GM21717 (cell line): ENCODE data around the gene CCNJL.

ENCODE experiments used
- ATAC-seq: cut with Tn5 transposase; IDR thresholded peaks from one replicate; pipeline ENCODE4 v1.9.1; 2021; ENCODE audit warnings: mild to moderate bottlenecking, moderate library complexity; ENCODE audit not compliant: unreplicated experiment

Gene CCNJL

DNA sequence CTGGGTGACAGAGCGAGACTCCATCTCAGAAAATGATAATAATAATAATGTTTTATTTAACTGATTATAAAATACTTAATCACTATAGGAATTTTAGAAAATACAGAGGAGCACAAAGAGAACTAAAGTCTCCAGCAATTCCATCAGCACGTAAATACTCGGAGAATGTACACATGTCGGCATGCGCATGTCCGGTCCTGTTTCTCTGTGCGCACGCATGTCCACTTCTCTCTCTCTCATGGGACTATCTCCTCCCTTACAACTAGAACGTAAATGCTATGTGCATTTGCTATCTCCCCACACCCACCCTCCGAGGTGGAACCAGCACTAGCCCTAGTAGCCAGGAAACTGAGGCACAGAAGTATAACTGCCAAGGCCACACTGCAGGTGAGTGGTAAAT, 19.0 kb downstream of the CCNJL start:
- no peak for ATAC-seq

GRCh38 chr5:160291467-160291866, 20.9 kb downstream of the CCNJL start:
- ATAC-seq, result no peak

DNA sequence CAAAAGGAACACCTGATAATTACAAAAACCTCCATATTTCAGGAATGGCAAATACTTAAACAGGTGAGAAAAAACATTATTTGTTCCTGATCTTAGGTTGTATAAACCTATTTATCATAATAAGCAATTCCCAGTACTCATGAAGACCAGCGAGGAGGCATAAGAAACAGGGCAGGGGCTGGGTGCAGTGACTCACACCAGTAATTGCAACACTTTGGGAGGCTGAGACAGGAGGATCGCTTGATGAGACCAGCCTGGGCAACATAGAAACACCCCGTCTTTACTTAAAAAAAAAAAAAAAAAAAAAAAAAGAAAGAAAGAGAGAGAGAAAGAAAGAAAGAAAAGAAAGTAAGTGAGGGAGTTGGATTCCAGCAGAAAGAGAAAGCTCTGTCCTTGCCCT, 21.6 kb downstream of the CCNJL start:
- ATAC-seq, result no peak

DNA sequence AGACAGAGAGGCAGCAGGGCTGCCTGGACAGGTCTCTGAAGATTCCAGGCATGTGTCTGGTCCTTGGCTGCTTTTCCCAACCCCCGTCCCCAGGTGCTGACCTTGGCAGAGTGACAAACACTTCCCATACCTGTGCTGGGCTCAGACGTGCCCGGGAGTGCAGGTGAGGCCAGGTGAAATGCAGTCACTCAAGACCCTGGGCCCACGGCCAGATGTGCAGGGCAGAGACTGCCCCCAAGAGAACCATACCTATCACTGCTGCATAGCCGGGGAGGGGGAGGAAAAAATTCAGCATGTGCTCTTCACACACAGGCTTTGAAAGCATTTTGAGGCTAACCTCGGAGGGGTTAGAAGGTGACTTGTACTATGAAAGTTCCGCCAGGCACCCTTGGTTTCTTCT, 22.6 kb downstream of the CCNJL start:
- no peak for ATAC-seq

DNA sequence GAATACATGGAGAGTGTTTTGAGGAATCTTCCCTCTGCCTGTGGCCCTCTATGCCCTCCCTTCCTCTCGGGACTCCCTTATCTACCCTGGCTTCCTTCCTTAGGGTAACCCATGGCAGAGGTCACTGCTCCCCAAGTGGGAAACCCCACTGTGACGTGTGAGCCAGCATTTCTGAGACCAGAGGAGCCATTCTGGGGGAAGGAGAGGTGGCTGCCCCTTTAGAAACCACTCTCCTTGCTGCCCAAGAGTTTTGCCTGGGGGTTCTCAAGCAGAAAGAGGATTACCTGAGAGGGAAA, 23.1 kb downstream of the CCNJL start:
- no peak for ATAC-seq

GRCh38 chr5:160287378-160288051, 24.8 kb downstream of the CCNJL start:
- ATAC-seq, result no peak

DNA sequence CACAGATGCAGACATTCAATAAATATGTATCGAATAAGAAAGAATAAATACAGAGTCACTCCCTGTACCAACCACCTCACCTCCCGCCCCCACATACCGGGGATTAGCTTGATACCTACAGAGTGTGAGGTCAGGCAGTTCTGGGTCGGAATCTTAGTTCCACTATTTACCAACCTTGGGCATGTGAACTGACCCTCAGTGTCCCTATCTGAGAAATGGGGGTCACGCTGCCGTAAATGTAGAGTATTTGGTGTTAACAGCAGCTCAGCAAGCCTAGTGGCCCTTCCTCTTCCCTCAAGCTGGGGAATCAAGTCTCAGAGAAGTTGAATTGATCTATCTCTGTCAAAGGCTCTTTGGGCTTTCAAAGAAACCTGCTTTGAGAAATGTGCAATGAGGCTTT, 25.4 kb downstream of the CCNJL start:
- ATAC-seq, result no peak

- ATAC-seq, result no peak
Measured at GRCh38 chr5:160285316-160285715, 27.0 kb downstream of the CCNJL start.

- ATAC-seq, result no peak
Measured at GRCh38 chr5:160284291-160284873, 28.0 kb downstream of the CCNJL start.

DNA sequence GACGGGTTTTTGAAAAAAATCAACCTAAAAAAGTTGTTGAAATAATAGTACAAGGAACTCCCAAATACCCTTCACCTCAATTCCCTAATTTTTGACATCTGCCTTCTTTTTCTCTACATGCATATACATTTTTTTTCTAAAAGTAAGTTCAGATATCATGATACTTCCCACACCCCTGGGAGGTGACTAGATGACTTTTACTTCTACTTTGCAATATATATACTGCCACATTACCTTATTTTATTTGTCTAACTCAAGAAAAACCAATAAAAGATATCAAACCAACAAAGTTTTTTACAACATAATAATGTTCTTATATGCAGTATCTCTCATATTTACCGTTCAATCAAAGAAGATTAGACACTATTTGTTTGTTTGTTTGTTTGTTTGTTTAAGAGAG, 31.1 kb downstream of the CCNJL start:
- no peak for ATAC-seq

DNA sequence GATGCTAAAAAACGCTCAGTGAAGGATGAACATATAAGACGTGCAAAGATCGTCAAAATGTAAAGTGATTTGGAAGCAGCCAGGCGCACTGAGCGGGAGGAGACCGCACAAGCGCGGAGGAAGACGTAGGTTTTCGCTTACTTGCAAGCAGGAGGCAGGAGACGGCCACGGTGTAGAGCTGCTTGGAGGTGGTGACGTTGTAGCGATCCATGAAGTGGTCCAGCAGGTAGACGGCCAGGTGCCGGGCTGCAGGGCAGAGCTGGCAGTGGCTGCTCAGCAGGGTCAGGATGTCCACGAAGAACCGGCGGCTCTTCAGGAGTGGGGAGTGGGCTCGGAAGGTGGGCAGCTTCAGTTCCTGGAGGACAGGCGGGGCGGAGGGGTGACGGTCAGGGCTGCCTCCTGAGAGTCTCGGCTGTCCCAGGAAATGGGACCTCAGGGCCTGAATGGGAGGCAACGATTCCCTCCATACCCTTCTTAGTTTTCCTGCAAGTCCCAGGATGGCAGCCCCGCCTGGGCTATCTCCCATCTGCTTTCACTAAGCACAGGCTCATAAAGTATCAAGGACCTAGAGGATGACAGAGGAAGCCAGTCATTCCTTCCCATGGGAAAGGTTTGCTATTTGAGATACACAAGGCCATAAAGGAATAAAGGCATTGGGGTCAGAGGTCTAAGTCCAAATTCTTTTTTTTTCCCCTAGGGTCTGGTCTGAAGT, 31.8 kb downstream of the CCNJL start:
- no peak for ATAC-seq

DNA sequence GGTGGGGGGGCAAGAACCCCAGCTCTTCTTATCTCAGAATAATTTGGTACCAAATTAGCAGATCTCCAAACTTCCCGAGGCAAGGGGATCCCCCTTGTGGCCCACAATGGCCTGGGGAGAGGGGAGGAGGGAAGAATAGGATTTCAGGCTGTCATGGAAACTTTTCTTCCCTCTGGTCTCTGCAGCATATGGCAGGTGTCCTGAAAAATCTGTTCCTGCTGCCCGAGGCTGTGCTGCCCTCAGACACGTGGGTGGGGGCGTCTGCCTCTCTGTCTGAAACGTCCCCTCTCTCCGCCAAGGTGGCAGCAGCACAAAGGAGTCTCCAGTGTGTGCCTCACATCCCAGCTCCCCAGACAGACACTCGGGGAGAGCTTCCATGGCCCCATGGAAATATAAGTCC, 34.0 kb downstream of the CCNJL start:
- ATAC-seq, result no peak

GRCh38 chr5:160274483-160274931, 37.9 kb downstream of the CCNJL start:
- no peak for ATAC-seq

DNA sequence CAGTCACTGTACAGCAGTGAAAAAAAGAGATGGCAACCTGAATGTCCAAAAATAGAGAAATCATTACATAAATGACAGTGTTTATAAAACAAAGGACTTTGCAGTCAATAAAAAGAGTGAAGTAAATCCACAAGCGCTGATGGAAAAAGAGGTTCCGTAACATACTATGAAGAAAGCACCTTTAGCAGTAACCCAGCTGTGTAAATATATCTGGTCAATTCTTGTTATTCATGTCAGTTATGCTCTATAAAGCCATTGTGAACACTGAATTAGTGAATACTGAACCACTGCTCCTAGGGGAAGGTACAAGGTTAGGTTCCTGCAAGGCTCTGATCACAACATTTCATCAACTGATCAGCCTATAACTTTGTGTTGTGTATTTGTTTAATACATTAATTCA, 39.5 kb downstream of the CCNJL start:
- no peak for ATAC-seq

GRCh38 chr5:160272264-160272663, 40.1 kb downstream of the CCNJL start:
- ATAC-seq, result no peak

GRCh38 chr5:160271836-160272235, 40.5 kb downstream of the CCNJL start:
- no peak for ATAC-seq

- no peak for ATAC-seq
Measured at GRCh38 chr5:160271396-160271795, 41.0 kb downstream of the CCNJL start.

- no peak for ATAC-seq
Measured at GRCh38 chr5:160270704-160271103, 41.7 kb downstream of the CCNJL start.

GRCh38 chr5:160269017-160269416, 43.3 kb downstream of the CCNJL start:
- no peak for ATAC-seq

GRCh38 chr5:160268121-160268520, 44.2 kb downstream of the CCNJL start:
- ATAC-seq, result no peak

GRCh38 chr5:160266752-160267345, 45.5 kb downstream of the CCNJL start:
- ATAC-seq, result no peak

DNA sequence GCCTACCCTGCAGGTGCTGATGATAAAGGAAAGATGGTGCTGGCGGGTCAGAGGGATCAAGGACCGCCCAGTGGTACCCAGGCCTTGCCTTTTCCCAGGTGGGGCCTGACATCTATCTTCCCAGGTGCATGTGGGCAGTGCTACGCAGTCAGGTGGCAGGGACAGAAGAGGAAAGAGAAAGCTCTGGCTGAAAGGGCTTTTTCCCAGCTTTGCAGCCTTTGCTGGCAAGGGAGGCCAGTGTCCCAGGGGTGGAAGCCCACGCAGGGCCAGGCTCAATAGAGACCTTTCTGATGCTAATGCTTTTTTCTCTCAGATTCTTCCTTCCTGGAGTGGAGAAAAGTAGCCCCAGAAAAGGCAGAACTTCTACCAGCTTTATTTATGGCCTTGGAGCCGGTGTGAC, 46.3 kb downstream of the CCNJL start:
- ATAC-seq, result no peak
